Measurements from ENCODE around the gene WDR62. TPM values are rescaled to one million over a fixed set of nuclear protein-coding genes. Genes with fewer than 3 reads are reported as not detected.
A peak's percentile ranks its signal among the peaks of the same experiment; 100 is the strongest.

WDR62 gene
- total and polyA plus RNA-seq, 10 of the 15 experiments (the other 5 are each of a cell fraction or from before 2014, with no cell fraction given), result 0.08 to 20.6 (median 10.9) TPM

DNA sequence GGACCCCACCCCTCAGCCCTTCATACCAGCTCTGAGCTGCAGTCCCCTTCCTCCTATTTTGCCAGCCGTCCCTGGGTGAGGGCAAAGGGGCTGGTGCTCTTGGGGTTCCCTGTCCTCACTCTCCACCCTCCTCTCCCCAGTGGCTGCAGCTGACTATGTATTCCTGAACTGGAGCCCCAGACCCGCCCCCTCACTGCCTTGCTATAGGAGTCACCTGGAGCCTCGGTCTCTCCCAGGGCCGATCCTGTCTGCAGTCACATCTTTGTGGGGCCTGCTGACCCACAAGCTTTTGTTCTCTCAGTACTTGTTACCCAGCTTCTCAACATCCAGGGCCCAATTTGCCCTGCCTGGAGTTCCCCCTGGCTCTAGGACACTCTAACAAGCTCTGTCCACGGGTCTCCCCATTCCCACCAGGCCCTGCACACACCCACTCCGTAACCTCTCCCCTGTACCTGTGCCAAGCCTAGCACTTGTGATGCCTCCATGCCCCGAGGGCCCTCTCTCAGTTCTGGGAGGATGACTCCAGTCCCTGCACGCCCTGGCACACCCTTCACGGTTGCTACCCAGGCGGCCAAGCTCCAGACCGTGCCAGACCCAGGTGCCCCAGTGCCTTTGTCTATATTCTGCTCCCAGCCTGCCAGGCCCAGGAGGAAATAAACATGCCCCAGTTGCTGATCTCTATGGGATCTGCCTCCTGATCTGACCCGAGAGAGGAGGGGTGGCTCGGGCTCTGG, 95.1 kb downstream of the WDR62 start:
- intact Hi-C loops (cut with micrococcal nuclease; ENCODE audit: unreplicated experiment) (no loop called here), in situ Hi-C loops (cut with MboI) (no loop called here)
- DNase-seq (ENCODE audit: low read depth, low spot score) (no peak), ATAC-seq (no peak), FAIRE-seq (no peak)
- H4K20me1 ChIP-seq (ENCODE audit: control insufficient read depth, insufficient read depth), result no peaks in the 10 kb centered on the region
- ChIA-PET POLR2A (no interaction called here), RAD21 (ENCODE audit: unreplicated experiment) (no interaction called here), CTCF (no interaction called here), SMC1A (ENCODE audit: uncharacterized antibody, unreplicated experiment) (no interaction called here)
- H3K79me2 ChIP-seq (ENCODE audit: control insufficient read depth, insufficient read depth, low read length), result no peaks in the 10 kb centered on the region
- peaks cover 14 to 19% of the 10 kb centered on the region in 2 experiments for H3K36me3 ChIP-seq (ENCODE audit: control insufficient read depth in 2 of 2, insufficient read depth in 2 of 2, low read length in 1 of 2)
- H2AFZ ChIP-seq (ENCODE audit: control insufficient read depth, low read depth, low read length), result no peak overlapping the region
- no peak overlapping the region for H3K9ac ChIP-seq (ENCODE audit: control insufficient read depth, insufficient read depth, low read length)
- 95% methylated on average over 13 of the region's 13 CpGs for WGBS (ENCODE audit: insufficient coverage, insufficient replicate concordance, low lambda C conversion rate, missing lambda C conversion rate)
- no peak overlapping the region for H3K4me2 ChIP-seq (ENCODE audit: control insufficient read depth, insufficient read depth)
- H3K27me3 ChIP-seq (replicated peaks in 1 of 2; ENCODE audit: control insufficient read depth in 2 of 2, insufficient read depth in 2 of 2, low read length in 1 of 2), result no peaks in the 10 kb centered on the region
- no peaks in the 10 kb centered on the region for H3K4me1 ChIP-seq (ENCODE audit: control insufficient read depth, insufficient read depth, low read length)
- H3K4me3 ChIP-seq, result no peak overlapping the region
- TSS peak; percentile 52 for BruUV-seq (replicated peaks)
- H3K27ac ChIP-seq (ENCODE audit: control insufficient read depth, insufficient read depth), result no peak overlapping the region
- no peaks in the 10 kb centered on the region for H3K9me3 ChIP-seq (replicated peaks; ENCODE audit: control insufficient read depth, insufficient read depth, low read length)
- TF ChIP-seq RELA (IDR thresholded peaks at IDR 0.05; ENCODE audit: borderline replicate concordance, partially characterized antibody), result no peak
- TF ChIP-seq RUNX3 (IDR thresholded peaks at IDR 0.05; ENCODE audit: low read length), result no peak
- TF ChIP-seq, protein P1, sequence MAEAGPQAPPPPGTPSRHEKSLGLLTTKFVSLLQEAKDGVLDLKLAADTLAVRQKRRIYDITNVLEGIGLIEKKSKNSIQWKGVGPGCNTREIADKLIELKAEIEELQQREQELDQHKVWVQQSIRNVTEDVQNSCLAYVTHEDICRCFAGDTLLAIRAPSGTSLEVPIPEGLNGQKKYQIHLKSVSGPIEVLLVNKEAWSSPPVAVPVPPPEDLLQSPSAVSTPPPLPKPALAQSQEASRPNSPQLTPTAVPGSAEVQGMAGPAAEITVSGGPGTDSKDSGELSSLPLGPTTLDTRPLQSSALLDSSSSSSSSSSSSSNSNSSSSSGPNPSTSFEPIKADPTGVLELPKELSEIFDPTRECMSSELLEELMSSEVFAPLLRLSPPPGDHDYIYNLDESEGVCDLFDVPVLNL (IDR thresholded peaks at IDR 0.05; ENCODE audit: low read depth, low read length), result no peak
- no peak for TF ChIP-seq CHD1 (IDR thresholded peaks at IDR 0.05; ENCODE audit: low read depth, low read length)
- TF ChIP-seq TCF7 (IDR thresholded peaks at IDR 0.05; ENCODE audit: borderline replicate concordance), result no peak
- TF ChIP-seq, protein P2, sequence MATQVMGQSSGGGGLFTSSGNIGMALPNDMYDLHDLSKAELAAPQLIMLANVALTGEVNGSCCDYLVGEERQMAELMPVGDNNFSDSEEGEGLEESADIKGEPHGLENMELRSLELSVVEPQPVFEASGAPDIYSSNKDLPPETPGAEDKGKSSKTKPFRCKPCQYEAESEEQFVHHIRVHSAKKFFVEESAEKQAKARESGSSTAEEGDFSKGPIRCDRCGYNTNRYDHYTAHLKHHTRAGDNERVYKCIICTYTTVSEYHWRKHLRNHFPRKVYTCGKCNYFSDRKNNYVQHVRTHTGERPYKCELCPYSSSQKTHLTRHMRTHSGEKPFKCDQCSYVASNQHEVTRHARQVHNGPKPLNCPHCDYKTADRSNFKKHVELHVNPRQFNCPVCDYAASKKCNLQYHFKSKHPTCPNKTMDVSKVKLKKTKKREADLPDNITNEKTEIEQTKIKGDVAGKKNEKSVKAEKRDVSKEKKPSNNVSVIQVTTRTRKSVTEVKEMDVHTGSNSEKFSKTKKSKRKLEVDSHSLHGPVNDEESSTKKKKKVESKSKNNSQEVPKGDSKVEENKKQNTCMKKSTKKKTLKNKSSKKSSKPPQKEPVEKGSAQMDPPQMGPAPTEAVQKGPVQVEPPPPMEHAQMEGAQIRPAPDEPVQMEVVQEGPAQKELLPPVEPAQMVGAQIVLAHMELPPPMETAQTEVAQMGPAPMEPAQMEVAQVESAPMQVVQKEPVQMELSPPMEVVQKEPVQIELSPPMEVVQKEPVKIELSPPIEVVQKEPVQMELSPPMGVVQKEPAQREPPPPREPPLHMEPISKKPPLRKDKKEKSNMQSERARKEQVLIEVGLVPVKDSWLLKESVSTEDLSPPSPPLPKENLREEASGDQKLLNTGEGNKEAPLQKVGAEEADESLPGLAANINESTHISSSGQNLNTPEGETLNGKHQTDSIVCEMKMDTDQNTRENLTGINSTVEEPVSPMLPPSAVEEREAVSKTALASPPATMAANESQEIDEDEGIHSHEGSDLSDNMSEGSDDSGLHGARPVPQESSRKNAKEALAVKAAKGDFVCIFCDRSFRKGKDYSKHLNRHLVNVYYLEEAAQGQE (IDR thresholded peaks at IDR 0.05; ENCODE audit: low read depth, low read length), result no peak
- TF ChIP-seq, protein P3, sequence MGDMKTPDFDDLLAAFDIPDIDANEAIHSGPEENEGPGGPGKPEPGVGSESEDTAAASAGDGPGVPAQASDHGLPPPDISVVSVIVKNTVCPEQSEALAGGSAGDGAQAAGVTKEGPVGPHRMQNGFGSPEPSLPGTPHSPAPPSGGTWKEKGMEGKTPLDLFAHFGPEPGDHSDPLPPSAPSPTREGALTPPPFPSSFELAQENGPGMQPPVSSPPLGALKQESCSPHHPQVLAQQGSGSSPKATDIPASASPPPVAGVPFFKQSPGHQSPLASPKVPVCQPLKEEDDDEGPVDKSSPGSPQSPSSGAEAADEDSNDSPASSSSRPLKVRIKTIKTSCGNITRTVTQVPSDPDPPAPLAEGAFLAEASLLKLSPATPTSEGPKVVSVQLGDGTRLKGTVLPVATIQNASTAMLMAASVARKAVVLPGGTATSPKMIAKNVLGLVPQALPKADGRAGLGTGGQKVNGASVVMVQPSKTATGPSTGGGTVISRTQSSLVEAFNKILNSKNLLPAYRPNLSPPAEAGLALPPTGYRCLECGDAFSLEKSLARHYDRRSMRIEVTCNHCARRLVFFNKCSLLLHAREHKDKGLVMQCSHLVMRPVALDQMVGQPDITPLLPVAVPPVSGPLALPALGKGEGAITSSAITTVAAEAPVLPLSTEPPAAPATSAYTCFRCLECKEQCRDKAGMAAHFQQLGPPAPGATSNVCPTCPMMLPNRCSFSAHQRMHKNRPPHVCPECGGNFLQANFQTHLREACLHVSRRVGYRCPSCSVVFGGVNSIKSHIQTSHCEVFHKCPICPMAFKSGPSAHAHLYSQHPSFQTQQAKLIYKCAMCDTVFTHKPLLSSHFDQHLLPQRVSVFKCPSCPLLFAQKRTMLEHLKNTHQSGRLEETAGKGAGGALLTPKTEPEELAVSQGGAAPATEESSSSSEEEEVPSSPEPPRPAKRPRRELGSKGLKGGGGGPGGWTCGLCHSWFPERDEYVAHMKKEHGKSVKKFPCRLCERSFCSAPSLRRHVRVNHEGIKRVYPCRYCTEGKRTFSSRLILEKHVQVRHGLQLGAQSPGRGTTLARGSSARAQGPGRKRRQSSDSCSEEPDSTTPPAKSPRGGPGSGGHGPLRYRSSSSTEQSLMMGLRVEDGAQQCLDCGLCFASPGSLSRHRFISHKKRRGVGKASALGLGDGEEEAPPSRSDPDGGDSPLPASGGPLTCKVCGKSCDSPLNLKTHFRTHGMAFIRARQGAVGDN (IDR thresholded peaks at IDR 0.05), result no peak
- no peak for TF ChIP-seq ZBED1 (IDR thresholded peaks at IDR 0.05; ENCODE audit: borderline replicate concordance)
- no peak for TF ChIP-seq CBX5 (IDR thresholded peaks at IDR 0.05; ENCODE audit: low read depth)
- no peak for TF ChIP-seq HCFC1 (IDR thresholded peaks at IDR 0.05; ENCODE audit: low read length)
- no peak for TF ChIP-seq SP1 (IDR thresholded peaks at IDR 0.05; ENCODE audit: low read depth, low read length)
- TF ChIP-seq DPF2 (IDR thresholded peaks at IDR 0.05), result no peak
- no peak for TF ChIP-seq SREBF2 (IDR thresholded peaks at IDR 0.05; ENCODE audit: low read length)
- TF ChIP-seq, protein P4, sequence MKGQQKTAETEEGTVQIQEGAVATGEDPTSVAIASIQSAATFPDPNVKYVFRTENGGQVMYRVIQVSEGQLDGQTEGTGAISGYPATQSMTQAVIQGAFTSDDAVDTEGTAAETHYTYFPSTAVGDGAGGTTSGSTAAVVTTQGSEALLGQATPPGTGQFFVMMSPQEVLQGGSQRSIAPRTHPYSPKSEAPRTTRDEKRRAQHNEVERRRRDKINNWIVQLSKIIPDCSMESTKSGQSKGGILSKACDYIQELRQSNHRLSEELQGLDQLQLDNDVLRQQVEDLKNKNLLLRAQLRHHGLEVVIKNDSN (IDR thresholded peaks at IDR 0.05; ENCODE audit: borderline replicate concordance, extremely low read length, insufficient read depth, low read depth, low read length), result no peak
- TF ChIP-seq NFYB (IDR thresholded peaks at IDR 0.05; ENCODE audit: insufficient read depth, low read depth, low read length), result no peak
